DLD1 (cell line): ENCODE data around the gene BTBD7.

ENCODE experiments used
- in situ Hi-C: cut with HindIII; loops from 2 replicates; pipeline ENCODE4 v1.10.0; 2017; ENCODE audit warnings: low sequenced_read_pairs

BTBD7 gene

GRCh38 chr14:93303659-93304058 lies 29.2 kb downstream of the BTBD7 start:
- in situ Hi-C loops: no loop called here

GRCh38 chr14:93302688-93303581 lies 29.9 kb downstream of the BTBD7 start:
- in situ Hi-C loops: no loop called here

- in situ Hi-C loops: no loop called here
Observed at GRCh38 chr14:93301821-93302447, 30.9 kb downstream of the BTBD7 start.

GRCh38 chr14:93299866-93300265 lies 33.0 kb downstream of the BTBD7 start:
- in situ Hi-C loops: no loop called here

GRCh38 chr14:93299416-93299815 lies 33.4 kb downstream of the BTBD7 start:
- in situ Hi-C loops: no loop called here

GRCh38 chr14:93295541-93296220 lies 37.2 kb downstream of the BTBD7 start:
- in situ Hi-C loops: no loop called here

GRCh38 chr14:93286212-93286890 lies 46.5 kb downstream of the BTBD7 start:
- in situ Hi-C loops: no loop called here

- in situ Hi-C loops: no loop called here
Observed at GRCh38 chr14:93285044-93285443, 47.8 kb downstream of the BTBD7 start.

- in situ Hi-C loops: no loop called here
Observed at GRCh38 chr14:93281937-93282336, 50.9 kb downstream of the BTBD7 start.

- in situ Hi-C loops: no loop called here
Observed at GRCh38 chr14:93280743-93281142, 52.1 kb downstream of the BTBD7 start.

GRCh38 chr14:93276031-93276716 lies 56.7 kb downstream of the BTBD7 start:
- in situ Hi-C loops: no loop called here

GRCh38 chr14:93274055-93274806 lies 58.6 kb downstream of the BTBD7 start:
- in situ Hi-C loops: no loop called here

- in situ Hi-C loops: no loop called here
Observed at GRCh38 chr14:93271111-93271510, 61.7 kb downstream of the BTBD7 start.

- in situ Hi-C loops: no loop called here
Observed at GRCh38 chr14:93269341-93270068, 63.3 kb downstream of the BTBD7 start.

GRCh38 chr14:93268406-93268805 lies 64.4 kb downstream of the BTBD7 start:
- in situ Hi-C loops: no loop called here

- in situ Hi-C loops: no loop called here
Observed at GRCh38 chr14:93267149-93267711, 65.6 kb downstream of the BTBD7 start.

- in situ Hi-C loops: no loop called here
Observed at GRCh38 chr14:93266127-93266526, 66.7 kb downstream of the BTBD7 start.

- in situ Hi-C loops: no loop called here
Observed at GRCh38 chr14:93263416-93263815, 69.4 kb downstream of the BTBD7 start.

GRCh38 chr14:93262446-93262845 lies 70.4 kb downstream of the BTBD7 start:
- in situ Hi-C loops: no loop called here
